SK-N-SH (cell line): ENCODE data around the gene QSOX2. TPM values are rescaled to one million over a fixed set of nuclear protein-coding genes. Genes with fewer than 3 reads are reported as not detected.

ENCODE experiments used
- CTCF ChIA-PET: fragments of 300-600, 350-600 bp; formaldehyde crosslinking; extraction: SDS; loops from one replicate; lab custom pipeline; 2021; lab: Yijun Ruan, JAX
- POLR2A ChIA-PET: fragments of 350-600 bp; sonication (Branson Sonifier 250); formaldehyde crosslinking; extraction: SDS; loops from one replicate; lab custom pipeline; 2020; ENCODE audit warnings: antibody characterized with exemption, inconsistent platforms; lab: Yijun Ruan, JAX
- DNase-seq: peaks from one replicate; pipeline ENCODE4 v3.0.0; 2012
- H2AFZ ChIP-seq: fragments of 200-600 bp; sonication (generic); 2 replicates; pipeline ENCODE4 v1.8.1; 2016; ENCODE audit warnings: antibody characterized with exemption, mild to moderate bottlenecking, low read depth
- H3F3A ChIP-seq: fragments of 200-600 bp; sonication (generic); replicated peaks from 2 replicates; pipeline ENCODE3; 2016; ENCODE audit warnings: antibody characterized with exemption, mild to moderate bottlenecking; ENCODE audit not compliant: insufficient read depth
- H3K27ac ChIP-seq, 2 experiments: fragments of 200-500 bp in 1 of 2; fragments of 200-600 bp in 1 of 2; sonication (Bioruptor generic) in 1 of 2; sonication (generic), shearing (Covaris generic) in 1 of 2; 2 replicates each; pipeline versions ENCODE4 v1.5.1 to v1.6.1; 2014 to 2016; ENCODE audit warnings: low read depth in 2 of 2, inconsistent platforms in 1 of 2, low read length in 1 of 2, mild to moderate bottlenecking in 1 of 2, mixed read lengths in 1 of 2
- H3K27me3 ChIP-seq: fragments of 200-600 bp; sonication (generic), shearing (Covaris generic); 2 replicates; pipeline ENCODE4 v1.6.1; 2016; ENCODE audit warnings: mixed run types; ENCODE audit not compliant: insufficient read depth
- H3K36me3 ChIP-seq, 2 experiments: fragments of 200-500 bp in 1 of 2; fragments of 200-600 bp in 1 of 2; sonication (Bioruptor generic) in 1 of 2; sonication (generic) in 1 of 2; replicated peaks in 1 of 2; 2 replicates each; pipeline versions ENCODE3 to v1.5.1; 2014 to 2016; ENCODE audit warnings: low read length in 1 of 2, mild to moderate bottlenecking in 1 of 2; ENCODE audit not compliant: insufficient read depth in 2 of 2, control insufficient read depth in 1 of 2
- H3K4me1 ChIP-seq, 2 experiments: fragments of 200-500 bp in 1 of 2; fragments of 200-600 bp in 1 of 2; sonication (Bioruptor generic) in 1 of 2; sonication (generic), shearing (Covaris generic) in 1 of 2; 2 replicates each; pipeline versions ENCODE4 v1.5.1 to v1.6.1; 2014 to 2016; ENCODE audit warnings: low read depth in 1 of 2, low read length in 1 of 2, mixed run types in 1 of 2; ENCODE audit not compliant: insufficient read depth in 2 of 2, control insufficient read depth in 1 of 2
- H3K4me2 ChIP-seq: fragments of 200-600 bp; sonication (generic), shearing (Covaris generic); 2 replicates; pipeline ENCODE4 v1.6.1; 2017; ENCODE audit warnings: mixed run types
- H3K4me3 ChIP-seq, 2 experiments: fragments of 200-500 bp in 1 of 2; fragments of 200-600 bp in 1 of 2; sonication (Bioruptor generic) in 1 of 2; sonication (generic), shearing (Covaris generic) in 1 of 2; 2 replicates each; pipeline versions ENCODE4 v1.5.1 to v1.8.1; 2014 to 2016; ENCODE audit warnings: low read depth in 2 of 2, inconsistent platforms in 1 of 2, low read length in 1 of 2, mild to moderate bottlenecking in 1 of 2, mixed read lengths in 1 of 2, moderate library complexity in 1 of 2
- H3K79me2 ChIP-seq: fragments of 200-600 bp; sonication (generic); 2 replicates; pipeline ENCODE4 v1.8.1; 2017; ENCODE audit warnings: mild to moderate bottlenecking; ENCODE audit not compliant: insufficient read depth
- H3K9ac ChIP-seq: fragments of 200-600 bp; sonication (generic); 2 replicates; pipeline ENCODE4 v1.6.1; 2017; ENCODE audit warnings: mixed run types
- H3K9me2 ChIP-seq: fragments of 200-600 bp; sonication (generic); 2 replicates; pipeline ENCODE4 v1.6.1; 2017; ENCODE audit warnings: mixed run types
- H3K9me3 ChIP-seq: fragments of 200-600 bp; sonication (generic); 2 replicates; pipeline ENCODE4 v1.6.1; 2017; ENCODE audit warnings: mixed run types, mild to moderate bottlenecking, moderate library complexity
- H4K20me1 ChIP-seq: fragments of 200-600 bp; sonication (generic); 2 replicates; pipeline ENCODE4 v1.6.1; 2017; ENCODE audit warnings: mild to moderate bottlenecking, mixed run types; ENCODE audit not compliant: insufficient read depth
- FOSL2 ChIP-seq: IDR thresholded peaks from 2 replicates; pipeline ENCODE4 v1.4.0; 2012; ENCODE audit warnings: low read depth, mild to moderate bottlenecking, moderate library complexity, borderline replicate concordance
- FOXJ3 ChIP-seq: sonication (generic); formaldehyde crosslinking; IDR thresholded peaks from 2 replicates; pipeline ENCODE4 v1.5.1; 2020; ENCODE audit warnings: mild to moderate bottlenecking, missing genetic modification reagents
- FOXM1 ChIP-seq: IDR thresholded peaks from 2 replicates; pipeline ENCODE4 v1.4.0; 2012; ENCODE audit warnings: low read depth, mild to moderate bottlenecking
- NFIC ChIP-seq: IDR thresholded peaks from 2 replicates; pipeline ENCODE4 v1.4.0; 2012; ENCODE audit warnings: borderline replicate concordance
- POLR2AphosphoS5 ChIP-seq: IDR thresholded peaks from 2 replicates; pipeline ENCODE4 v1.6.1; 2012; ENCODE audit warnings: low read depth, low read length
- RAD21 ChIP-seq: IDR thresholded peaks from 2 replicates; pipeline ENCODE4 v1.6.1; 2012; ENCODE audit warnings: mild to moderate bottlenecking, low read length
- RFX5 ChIP-seq: IDR thresholded peaks from 2 replicates; pipeline ENCODE4 v1.6.1; 2012; ENCODE audit warnings: mild to moderate bottlenecking, improper control_type of control experiment, low read length
- YY1 ChIP-seq: IDR thresholded peaks from 2 replicates; pipeline ENCODE4 v1.4.0; 2012; ENCODE audit warnings: low read depth, mild to moderate bottlenecking
- WGBS: methylation state at CpG from one replicate; pipeline ENCODE4 v1.1.6; 2017; ENCODE audit warnings: low lambda C conversion rate; 5-methylcytosine and 5-hydroxymethylcytosine counted together
- polyA plus RNA-seq, 3 experiments: library from polyadenylated mRNA; depleted of rRNA; stranded (reverse); fragments of >200 nt; gene quantifications; 2 replicates each; pipeline ENCODE4 v1.2.3, GENCODE V29; 2012
- TF ChIP-seq, protein P1 (sequence below): IDR thresholded peaks from 2 replicates; pipeline ENCODE4 v1.4.0; 2012; ENCODE audit warnings: low read depth, borderline replicate concordance
- TF ChIP-seq, protein P2 (sequence below): IDR thresholded peaks from 2 replicates; pipeline ENCODE4 v1.4.0; 2012; ENCODE audit warnings: low read depth, borderline replicate concordance
- TF ChIP-seq, protein P3 (sequence below): fragments of 150-350 bp; IDR thresholded peaks from 2 replicates; pipeline ENCODE4 v1.6.1; 2016; ENCODE audit warnings: mild to moderate bottlenecking, low read depth, low read length
- TF ChIP-seq, protein P4 (sequence below): fragments of 200-600 bp; sonication (generic); IDR thresholded peaks from 2 replicates; pipeline ENCODE4 v1.6.1; 2017; ENCODE audit warnings: antibody characterized with exemption, mild to moderate bottlenecking, moderate library complexity

Gene QSOX2
- polyA plus RNA-seq, 1 of the 3 experiments (the other 2 are of a cell fraction), result 26.6 TPM

DNA sequence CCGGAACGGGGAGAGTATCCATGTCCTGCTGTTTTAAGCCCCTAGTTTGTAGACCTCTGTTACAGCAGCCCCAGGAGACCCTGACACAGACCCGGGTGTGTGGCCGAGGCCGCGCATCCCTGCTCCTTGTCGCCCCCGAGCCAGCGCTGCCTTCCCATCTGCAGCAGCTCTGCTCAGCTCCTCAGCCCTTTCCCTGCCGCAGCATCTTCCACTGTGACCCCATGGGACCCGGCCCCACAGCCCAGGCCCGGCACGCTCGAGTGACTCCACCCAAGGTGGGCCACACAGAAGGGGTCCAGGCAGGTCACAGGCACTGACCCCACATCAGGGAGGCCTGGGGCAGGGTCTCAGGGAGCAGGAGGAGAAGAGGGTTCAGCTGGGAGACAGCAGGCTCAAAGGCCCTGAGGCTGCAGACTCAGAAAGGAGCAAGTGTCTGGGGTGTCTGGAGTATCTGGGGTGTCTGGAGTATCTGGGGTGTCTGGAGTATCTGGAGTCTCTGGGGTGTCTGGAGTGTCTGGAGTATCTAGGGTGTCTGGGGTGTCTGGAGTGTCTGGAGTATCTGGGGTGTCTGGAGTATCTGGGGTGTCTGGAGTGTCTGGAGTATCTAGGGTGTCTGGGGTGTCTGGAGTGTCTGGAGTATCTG is 71.8 kb downstream of the QSOX2 start:
- Histone ChIP-seq H3K4me1 (peaks cover 0 to 12% of the 10 kb centered on the region in 2 experiments; a peak in 1 of 4 replicates), H3K27ac (no peak overlapping the region), H3K36me3 (no peaks in the 10 kb centered on the region), H3K9me2 (no peaks in the 10 kb centered on the region), H4K20me1 (no peaks in the 10 kb centered on the region), H3F3A (no peaks in the 10 kb centered on the region), H3K27me3 (peaks cover 53% of the 10 kb centered on the region), H3K9me3 (no peaks in the 10 kb centered on the region), H3K9ac (no peak overlapping the region), H3K79me2 (no peaks in the 10 kb centered on the region), H3K4me3 (no peak overlapping the region), H3K4me2 (no peak overlapping the region), H2AFZ (no peak overlapping the region)
- ChIA-PET POLR2A (no interaction called here), CTCF (interaction anchor here (1.3 to 1.7 kb wide), 2 partner anchors 10 to 26 kb away, joined by 3 to 4 read pairs; no protein-coding TSS in a partner anchor)
- DNase-seq, result no peak
- TF ChIP-seq, protein P1, sequence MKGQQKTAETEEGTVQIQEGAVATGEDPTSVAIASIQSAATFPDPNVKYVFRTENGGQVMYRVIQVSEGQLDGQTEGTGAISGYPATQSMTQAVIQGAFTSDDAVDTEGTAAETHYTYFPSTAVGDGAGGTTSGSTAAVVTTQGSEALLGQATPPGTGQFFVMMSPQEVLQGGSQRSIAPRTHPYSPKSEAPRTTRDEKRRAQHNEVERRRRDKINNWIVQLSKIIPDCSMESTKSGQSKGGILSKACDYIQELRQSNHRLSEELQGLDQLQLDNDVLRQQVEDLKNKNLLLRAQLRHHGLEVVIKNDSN, result no peak
- no peak for TF ChIP-seq FOXJ3 (CRISPR knock-in tag)
- 43% methylated on average over 12 of the region's 14 CpGs for WGBS

DNA sequence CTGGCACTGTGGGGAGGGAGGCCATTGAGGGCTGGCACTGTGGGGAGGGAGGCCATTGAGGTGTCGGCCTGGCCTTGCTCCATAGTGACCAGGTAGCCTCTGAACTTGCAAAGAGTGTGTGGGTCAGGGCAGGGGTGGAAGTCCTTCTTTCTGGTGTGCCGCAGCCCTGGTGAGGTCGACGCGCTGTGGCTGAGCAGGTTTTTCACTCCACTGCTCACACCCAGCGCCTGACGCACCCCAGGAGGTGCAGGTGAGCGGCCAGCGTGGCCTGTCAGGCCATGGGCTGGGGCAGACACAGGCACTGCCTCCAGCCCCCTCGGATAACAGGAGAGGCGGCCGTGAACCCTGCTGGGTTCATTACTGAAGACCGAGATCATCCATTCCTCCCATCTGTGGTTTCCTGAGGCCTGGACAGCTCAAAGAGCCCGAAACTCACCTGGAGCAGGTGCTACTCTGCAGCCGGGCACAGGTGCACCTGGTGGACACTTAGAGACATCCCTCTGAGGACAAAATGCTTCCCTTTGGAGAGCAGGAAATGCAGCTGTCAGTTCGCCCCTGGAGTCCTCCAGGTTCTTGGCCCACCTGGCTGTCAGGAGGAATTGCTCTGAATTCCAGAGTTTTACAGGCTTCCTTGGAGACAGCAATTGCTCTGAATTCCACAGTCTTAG is 73.1 kb downstream of the QSOX2 start:
- no peak overlapping the region for H3K4me2 ChIP-seq
- no peak overlapping the region for H3K4me3 ChIP-seq
- peaks cover 0 to 8% of the 10 kb centered on the region in 2 experiments; a peak in 1 of 4 replicates for H3K4me1 ChIP-seq
- H4K20me1 ChIP-seq, result no peaks in the 10 kb centered on the region
- POLR2A ChIA-PET, result no interaction called here
- H3K9me3 ChIP-seq, result no peaks in the 10 kb centered on the region
- TF ChIP-seq RFX5 (no peak), POLR2AphosphoS5 (no peak), YY1 (no peak)
- TF ChIP-seq, all 33 proteins: peak for 0
- H2AFZ ChIP-seq, result no peak overlapping the region
- no peak overlapping the region for H3K27ac ChIP-seq
- CTCF ChIA-PET, result interaction anchor here (0.8 to 6.3 kb wide), 6 partner anchors 9 to 110 kb away, joined by 3 to 69 read pairs (median 6); no protein-coding TSS in a partner anchor
- no peaks in the 10 kb centered on the region for H3K79me2 ChIP-seq
- no peaks in the 10 kb centered on the region for H3K9me2 ChIP-seq
- H3F3A ChIP-seq, result no peaks in the 10 kb centered on the region
- H3K36me3 ChIP-seq, result no peaks in the 10 kb centered on the region
- WGBS, result 62% methylated on average over 14 of the region's 16 CpGs
- no peak for DNase-seq
- H3K27me3 ChIP-seq, result peaks cover 49% of the 10 kb centered on the region
- H3K9ac ChIP-seq, result no peak overlapping the region

DNA sequence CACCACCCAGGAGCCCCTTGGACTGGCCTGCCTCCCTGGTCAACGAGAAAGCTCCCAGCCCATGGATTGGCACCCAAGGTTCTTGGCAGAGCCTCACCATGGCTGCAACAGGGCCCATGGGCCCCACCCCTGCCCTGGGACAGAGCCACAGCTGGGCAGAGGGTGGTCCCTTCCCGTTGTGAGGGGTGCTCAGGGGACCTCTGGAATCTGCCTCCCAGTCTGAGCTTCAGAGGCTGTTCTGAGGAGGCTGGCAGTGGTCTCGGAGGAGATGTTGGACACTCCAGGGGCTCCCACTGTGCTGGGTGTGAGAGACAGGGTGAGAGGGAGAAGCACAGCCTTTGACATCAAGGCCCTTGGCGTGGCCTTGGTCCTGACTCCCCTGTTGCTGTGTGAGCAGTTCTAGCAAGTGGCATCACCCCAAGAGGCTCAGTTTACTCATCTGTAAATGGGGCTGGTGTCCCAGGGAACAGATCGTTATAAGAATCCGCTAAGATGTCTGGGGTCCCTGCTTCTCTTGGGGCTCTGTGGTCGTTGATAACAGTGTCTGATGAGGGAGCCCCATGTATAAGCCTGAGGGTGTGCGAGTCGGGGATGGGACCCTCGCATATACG is 73.7 kb downstream of the QSOX2 start:
- DNase-seq, result no peak
- no peaks in the 10 kb centered on the region for H3K9me3 ChIP-seq
- TF ChIP-seq FOXM1 (no peak), FOSL2 (no peak), RAD21 (no peak), RFX5 (no peak), NFIC (no peak), POLR2AphosphoS5 (no peak), FOXJ3 (CRISPR knock-in tag) (no peak)
- TF ChIP-seq, protein P2, sequence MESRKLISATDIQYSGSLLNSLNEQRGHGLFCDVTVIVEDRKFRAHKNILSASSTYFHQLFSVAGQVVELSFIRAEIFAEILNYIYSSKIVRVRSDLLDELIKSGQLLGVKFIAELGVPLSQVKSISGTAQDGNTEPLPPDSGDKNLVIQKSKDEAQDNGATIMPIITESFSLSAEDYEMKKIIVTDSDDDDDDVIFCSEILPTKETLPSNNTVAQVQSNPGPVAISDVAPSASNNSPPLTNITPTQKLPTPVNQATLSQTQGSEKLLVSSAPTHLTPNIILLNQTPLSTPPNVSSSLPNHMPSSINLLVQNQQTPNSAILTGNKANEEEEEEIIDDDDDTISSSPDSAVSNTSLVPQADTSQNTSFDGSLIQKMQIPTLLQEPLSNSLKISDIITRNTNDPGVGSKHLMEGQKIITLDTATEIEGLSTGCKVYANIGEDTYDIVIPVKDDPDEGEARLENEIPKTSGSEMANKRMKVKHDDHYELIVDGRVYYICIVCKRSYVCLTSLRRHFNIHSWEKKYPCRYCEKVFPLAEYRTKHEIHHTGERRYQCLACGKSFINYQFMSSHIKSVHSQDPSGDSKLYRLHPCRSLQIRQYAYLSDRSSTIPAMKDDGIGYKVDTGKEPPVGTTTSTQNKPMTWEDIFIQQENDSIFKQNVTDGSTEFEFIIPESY, result no peak
- TF ChIP-seq, protein P3, sequence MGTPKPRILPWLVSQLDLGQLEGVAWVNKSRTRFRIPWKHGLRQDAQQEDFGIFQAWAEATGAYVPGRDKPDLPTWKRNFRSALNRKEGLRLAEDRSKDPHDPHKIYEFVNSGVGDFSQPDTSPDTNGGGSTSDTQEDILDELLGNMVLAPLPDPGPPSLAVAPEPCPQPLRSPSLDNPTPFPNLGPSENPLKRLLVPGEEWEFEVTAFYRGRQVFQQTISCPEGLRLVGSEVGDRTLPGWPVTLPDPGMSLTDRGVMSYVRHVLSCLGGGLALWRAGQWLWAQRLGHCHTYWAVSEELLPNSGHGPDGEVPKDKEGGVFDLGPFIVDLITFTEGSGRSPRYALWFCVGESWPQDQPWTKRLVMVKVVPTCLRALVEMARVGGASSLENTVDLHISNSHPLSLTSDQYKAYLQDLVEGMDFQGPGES, result no peak
- TF ChIP-seq, protein P4, sequence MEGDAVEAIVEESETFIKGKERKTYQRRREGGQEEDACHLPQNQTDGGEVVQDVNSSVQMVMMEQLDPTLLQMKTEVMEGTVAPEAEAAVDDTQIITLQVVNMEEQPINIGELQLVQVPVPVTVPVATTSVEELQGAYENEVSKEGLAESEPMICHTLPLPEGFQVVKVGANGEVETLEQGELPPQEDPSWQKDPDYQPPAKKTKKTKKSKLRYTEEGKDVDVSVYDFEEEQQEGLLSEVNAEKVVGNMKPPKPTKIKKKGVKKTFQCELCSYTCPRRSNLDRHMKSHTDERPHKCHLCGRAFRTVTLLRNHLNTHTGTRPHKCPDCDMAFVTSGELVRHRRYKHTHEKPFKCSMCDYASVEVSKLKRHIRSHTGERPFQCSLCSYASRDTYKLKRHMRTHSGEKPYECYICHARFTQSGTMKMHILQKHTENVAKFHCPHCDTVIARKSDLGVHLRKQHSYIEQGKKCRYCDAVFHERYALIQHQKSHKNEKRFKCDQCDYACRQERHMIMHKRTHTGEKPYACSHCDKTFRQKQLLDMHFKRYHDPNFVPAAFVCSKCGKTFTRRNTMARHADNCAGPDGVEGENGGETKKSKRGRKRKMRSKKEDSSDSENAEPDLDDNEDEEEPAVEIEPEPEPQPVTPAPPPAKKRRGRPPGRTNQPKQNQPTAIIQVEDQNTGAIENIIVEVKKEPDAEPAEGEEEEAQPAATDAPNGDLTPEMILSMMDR, result no peak

More for the DNA sequence above, 73.7 kb downstream of the QSOX2 start:
- Histone ChIP-seq H3K36me3 (no peaks in the 10 kb centered on the region), H3K4me1 (peaks cover 0 to 2% of the 10 kb centered on the region in 2 experiments; a peak in 1 of 4 replicates), H3K27ac (no peak overlapping the region), H4K20me1 (no peaks in the 10 kb centered on the region), H3K4me3 (no peak overlapping the region), H2AFZ (no peak overlapping the region), H3F3A (no peaks in the 10 kb centered on the region), H3K27me3 (peaks cover 49% of the 10 kb centered on the region), H3K79me2 (no peaks in the 10 kb centered on the region), H3K4me2 (no peak overlapping the region), H3K9ac (no peak overlapping the region), H3K9me2 (no peaks in the 10 kb centered on the region)
- ChIA-PET POLR2A (no interaction called here), CTCF (interaction anchor here (1.0 to 6.3 kb wide), 9 partner anchors 9 to 612 kb away, joined by 3 to 69 read pairs (median 8); no protein-coding TSS in a partner anchor)
- WGBS, result 41% methylated on average over 10 of the region's 11 CpGs
